Measurements from ENCODE around the gene COX4I2. TPM values are rescaled to one million over a fixed set of nuclear protein-coding genes. Genes with fewer than 3 reads are reported as not detected.
"Not testable (repeated sequence)": the region's sequence is repeated elsewhere in the genome, so short reads cannot be mapped to it uniquely, and the experiment has no call there.

COX4I2 gene
- total and polyA plus RNA-seq, 3 experiments from 2014 or later, result not detected

GRCh38 chr20:31648104-31648503, 10.4 kb downstream of the COX4I2 start:
- H3K36me3 Mint-ChIP-seq; H3K9me3 Mint-ChIP-seq; H3K4me3 ChIP-seq (ENCODE audit: low read length); H3K4me1 ChIP-seq (ENCODE audit: insufficient read depth, low read length); DNase-seq; H3K27ac ChIP-seq (ENCODE audit: low read depth, low read length); POLR2A ChIA-PET; H3K4me3 Mint-ChIP-seq; H3K9me3 ChIP-seq (ENCODE audit: low read length); H3K27me3 ChIP-seq (ENCODE audit: insufficient read depth, low read length, poor library complexity, severe bottlenecking); H3K27ac Mint-ChIP-seq; H3K36me3 ChIP-seq (ENCODE audit: insufficient read depth, low read length); H3K4me1 Mint-ChIP-seq: not testable (repeated sequence)
- CTCF ChIA-PET, result interaction anchor here (1.3 to 1.4 kb wide), 2 partner anchors 35 to 75 kb away, joined by 3 to 4 read pairs; no protein-coding TSS in a partner anchor
- H3K27me3 Mint-ChIP-seq, result peaks cover 0 to 12% of the 10 kb centered on the region in 2 donors

- Mint-ChIP-seq H3K36me3 (no peaks in the 10 kb centered on the region), H3K27me3 (peaks cover 0 to 10% of the 10 kb centered on the region in 2 donors), H3K9me3 (no peaks in the 10 kb centered on the region), H3K4me3 (no peak overlapping the region), H3K4me1 (no peaks in the 10 kb centered on the region), H3K27ac (no peak overlapping the region)
- Histone ChIP-seq H3K27me3 (ENCODE audit: insufficient read depth, low read length, poor library complexity, severe bottlenecking) (no peaks in the 10 kb centered on the region), H3K4me3 (ENCODE audit: low read length) (no peak overlapping the region), H3K9me3 (ENCODE audit: low read length) (no peaks in the 10 kb centered on the region), H3K4me1 (ENCODE audit: insufficient read depth, low read length) (no peaks in the 10 kb centered on the region), H3K27ac (ENCODE audit: low read depth, low read length) (no peak overlapping the region), H3K36me3 (ENCODE audit: insufficient read depth, low read length) (no peaks in the 10 kb centered on the region)
- ChIA-PET POLR2A (no interaction called here), CTCF (interaction anchor here (1.1 to 3.3 kb wide), 2 partner anchors 9 to 71 kb away, joined by 4 to 9 read pairs; no protein-coding TSS in a partner anchor)
- DNase-seq, result no peak
These were observed 15.2 kb downstream of the COX4I2 start for GRCh38 chr20:31652917-31653396.

- no peaks in the 10 kb centered on the region for H3K9me3 Mint-ChIP-seq
- Histone ChIP-seq H3K36me3 (ENCODE audit: insufficient read depth, low read length) (no peaks in the 10 kb centered on the region), H3K9me3 (ENCODE audit: low read length) (no peaks in the 10 kb centered on the region), H3K27me3 (ENCODE audit: insufficient read depth, low read length, poor library complexity, severe bottlenecking) (no peaks in the 10 kb centered on the region), H3K27ac (ENCODE audit: low read depth, low read length) (no peak overlapping the region), H3K4me1 (ENCODE audit: insufficient read depth, low read length) (no peaks in the 10 kb centered on the region), H3K4me3 (ENCODE audit: low read length) (no peak overlapping the region)
- H3K4me1 Mint-ChIP-seq, result no peaks in the 10 kb centered on the region
- no peak overlapping the region for H3K4me3 Mint-ChIP-seq
- ChIA-PET CTCF (interaction anchor here (9.5 kb wide), 1 partner anchor 70 kb away, joined by 295 read pairs; the partner anchor contains the start of gene BCL2L1), POLR2A (no interaction called here)
- peaks cover 0 to 10% of the 10 kb centered on the region in 2 donors for H3K27me3 Mint-ChIP-seq
- DNase-seq, result no peak
- H3K36me3 Mint-ChIP-seq, result no peaks in the 10 kb centered on the region
- peak overlapping the region in 1 of 8 donors; percentile 79 for H3K27ac Mint-ChIP-seq
These were observed 15.8 kb downstream of the COX4I2 start for GRCh38 chr20:31653561-31653960.

DNA sequence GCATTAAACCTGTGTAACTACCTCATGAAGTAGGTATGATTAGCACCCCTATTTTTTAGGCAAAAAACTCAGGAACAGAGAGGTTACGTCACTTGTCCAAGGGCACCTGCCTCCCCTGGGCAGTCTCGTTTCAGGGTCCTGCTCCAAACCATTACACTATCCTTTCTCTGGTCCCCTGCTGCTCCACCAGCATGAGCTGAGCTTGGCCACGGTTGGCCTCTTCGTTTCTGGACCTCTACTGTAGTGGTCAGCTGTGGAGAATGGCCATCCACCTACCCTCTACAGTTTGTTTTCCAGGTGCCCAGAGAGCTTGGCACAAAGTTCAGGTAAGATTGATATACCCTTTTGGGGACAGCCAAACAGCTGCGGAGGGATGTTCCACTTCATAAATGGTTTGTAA, 16.8 kb downstream of the COX4I2 start:
- no peaks in the 10 kb centered on the region for H3K4me1 ChIP-seq (ENCODE audit: insufficient read depth, low read length)
- POLR2A ChIA-PET, result interaction anchor here (0.7 kb wide), 1 partner anchor 50 kb away, joined by 5 read pairs; no protein-coding TSS in a partner anchor
- H3K9me3 Mint-ChIP-seq, result no peaks in the 10 kb centered on the region
- H3K27me3 Mint-ChIP-seq, result peaks cover 0 to 10% of the 10 kb centered on the region in 2 donors
- H3K27me3 ChIP-seq (ENCODE audit: insufficient read depth, low read length, poor library complexity, severe bottlenecking), result no peaks in the 10 kb centered on the region
- H3K36me3 Mint-ChIP-seq, result no peaks in the 10 kb centered on the region
- H3K27ac Mint-ChIP-seq, result no peak overlapping the region
- H3K4me3 ChIP-seq (ENCODE audit: low read length), result no peak overlapping the region
- no peak overlapping the region for H3K27ac ChIP-seq (ENCODE audit: low read depth, low read length)
- no peaks in the 10 kb centered on the region for H3K4me1 Mint-ChIP-seq
- H3K9me3 ChIP-seq (ENCODE audit: low read length), result no peaks in the 10 kb centered on the region
- CTCF ChIA-PET, result interaction anchor here (9.5 kb wide), 1 partner anchor 69 kb away, joined by 295 read pairs; the partner anchor contains the start of gene BCL2L1
- no peak for DNase-seq
- H3K4me3 Mint-ChIP-seq, result no peak overlapping the region
- H3K36me3 ChIP-seq (ENCODE audit: insufficient read depth, low read length), result no peaks in the 10 kb centered on the region

- Histone ChIP-seq H3K27me3 (ENCODE audit: insufficient read depth, low read length, poor library complexity, severe bottlenecking) (no peaks in the 10 kb centered on the region), H3K4me3 (ENCODE audit: low read length) (peak overlapping the region; percentile 72), H3K4me1 (ENCODE audit: insufficient read depth, low read length) (peaks cover 33% of the 10 kb centered on the region), H3K27ac (ENCODE audit: low read depth, low read length) (peak overlapping the region; percentile 65), H3K9me3 (ENCODE audit: low read length) (no peaks in the 10 kb centered on the region), H3K36me3 (ENCODE audit: insufficient read depth, low read length) (peaks cover 8% of the 10 kb centered on the region)
- DNase-seq, result peak; percentile 67 to 85 (median 75)
- Mint-ChIP-seq H3K4me1 (peaks cover 41 to 46% (median 45%) of the 10 kb centered on the region in 3 donors), H3K27me3 (no peaks in the 10 kb centered on the region), H3K4me3 (peak overlapping the region; percentile 3 to 88 (median 79)), H3K36me3 (peaks cover 0 to 23% (median 2%) of the 10 kb centered on the region in 3 donors), H3K9me3 (no peaks in the 10 kb centered on the region), H3K27ac (peak overlapping the region; percentile 48 to 96 (median 86))
- ChIA-PET CTCF (interaction anchor here (0.6 to 9.5 kb wide), 29 partner anchors 9 to 190 kb away, joined by 3 to 295 read pairs (median 5); partner anchors contain the start of genes BCL2L1 and TPX2), POLR2A (interaction anchor here (0.6 to 3.1 kb wide), 2 partner anchors 61 to 495 kb away, joined by 4 to 68 read pairs; partner anchors contain the start of gene BCL2L1)
These were observed 24.1 kb downstream of the COX4I2 start for GRCh38 chr20:31661625-31662371.

DNA sequence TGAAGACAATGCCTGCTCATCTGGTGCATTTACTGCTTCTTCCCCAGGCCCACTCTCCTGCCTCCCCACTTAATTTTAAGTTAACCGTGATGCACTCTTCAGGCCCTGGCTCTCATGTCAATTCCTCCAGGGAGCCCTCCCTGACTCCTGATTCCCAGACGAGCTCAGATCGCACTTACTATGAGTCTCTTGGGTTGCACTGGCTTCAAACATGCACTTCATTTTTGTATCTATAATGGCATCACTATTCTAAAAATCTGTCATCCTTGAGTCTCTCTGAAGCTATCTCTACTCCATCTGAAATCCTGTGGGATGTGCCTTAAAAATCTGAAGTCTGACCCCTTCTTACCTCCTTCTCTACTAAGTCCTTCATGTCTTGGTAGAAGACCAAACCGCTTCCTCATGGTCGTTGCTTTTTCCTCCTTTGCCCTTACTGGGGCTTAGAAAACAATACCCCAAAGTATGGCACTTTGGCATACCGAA, 24.7 kb downstream of the COX4I2 start:
- no peak overlapping the region for H3K4me3 ChIP-seq (ENCODE audit: low read length)
- no peaks in the 10 kb centered on the region for H3K27me3 ChIP-seq (ENCODE audit: insufficient read depth, low read length, poor library complexity, severe bottlenecking)
- POLR2A ChIA-PET, result interaction anchor here (0.6 to 3.1 kb wide), 2 partner anchors 61 to 494 kb away, joined by 4 to 68 read pairs; partner anchors contain the start of gene BCL2L1
- peak overlapping the region; percentile 65 for H3K27ac ChIP-seq (ENCODE audit: low read depth, low read length)
- no peak for DNase-seq
- Mint-ChIP-seq H3K36me3 (peaks cover 0 to 24% (median 2%) of the 10 kb centered on the region in 3 donors), H3K27ac (peak overlapping the region; percentile 4 to 96 (median 86)), H3K9me3 (no peaks in the 10 kb centered on the region), H3K4me1 (peaks cover 47 to 52% (median 50%) of the 10 kb centered on the region in 3 donors), H3K4me3 (peak overlapping the region; percentile 3 to 88 (median 79)), H3K27me3 (no peaks in the 10 kb centered on the region)
- H3K9me3 ChIP-seq (ENCODE audit: low read length), result no peaks in the 10 kb centered on the region
- CTCF ChIA-PET, result interaction anchor here (0.7 to 9.5 kb wide), 21 partner anchors 10 to 189 kb away, joined by 3 to 295 read pairs (median 6); partner anchors contain the start of genes BCL2L1 and TPX2
- H3K36me3 ChIP-seq (ENCODE audit: insufficient read depth, low read length), result peaks cover 8% of the 10 kb centered on the region
- H3K4me1 ChIP-seq (ENCODE audit: insufficient read depth, low read length), result peaks cover 39% of the 10 kb centered on the region

GRCh38 chr20:31663524-31663837, 25.8 kb downstream of the COX4I2 start:
- Mint-ChIP-seq H3K4me1 (peaks cover 55 to 61% (median 59%) of the 10 kb centered on the region in 3 donors), H3K9me3 (no peaks in the 10 kb centered on the region), H3K27ac (peak overlapping the region in 6 of 8 donors; percentile 69 to 97 (median 80)), H3K4me3 (no peak overlapping the region), H3K27me3 (no peaks in the 10 kb centered on the region), H3K36me3 (peaks cover 0 to 29% (median 2%) of the 10 kb centered on the region in 3 donors)
- H3K9me3 ChIP-seq (ENCODE audit: low read length), result no peaks in the 10 kb centered on the region
- H3K4me3 ChIP-seq (ENCODE audit: low read length), result no peak overlapping the region
- ChIA-PET POLR2A (interaction anchor here (2.4 kb wide), 1 partner anchor 59 kb away, joined by 15 read pairs; the partner anchor contains the start of gene BCL2L1), CTCF (interaction anchor here (0.7 to 3.1 kb wide), 3 partner anchors 12 to 60 kb away, joined by 4 to 68 read pairs (median 6); partner anchors contain the start of gene BCL2L1)
- DNase-seq, result no peak
- H3K27me3 ChIP-seq (ENCODE audit: insufficient read depth, low read length, poor library complexity, severe bottlenecking), result no peaks in the 10 kb centered on the region
- peak overlapping the region; percentile 69 for H3K27ac ChIP-seq (ENCODE audit: low read depth, low read length)
- peaks cover 8% of the 10 kb centered on the region for H3K36me3 ChIP-seq (ENCODE audit: insufficient read depth, low read length)
- H3K4me1 ChIP-seq (ENCODE audit: insufficient read depth, low read length), result peaks cover 46% of the 10 kb centered on the region

All from CD8-positive, alpha-beta memory T cell (primary cell).